Measurements from ENCODE around the gene CFAP126.
"Not testable (repeated sequence)": the region's sequence is repeated elsewhere in the genome, so short reads cannot be mapped to it uniquely, and the experiment has no call there.

The CFAP126 gene

DNA sequence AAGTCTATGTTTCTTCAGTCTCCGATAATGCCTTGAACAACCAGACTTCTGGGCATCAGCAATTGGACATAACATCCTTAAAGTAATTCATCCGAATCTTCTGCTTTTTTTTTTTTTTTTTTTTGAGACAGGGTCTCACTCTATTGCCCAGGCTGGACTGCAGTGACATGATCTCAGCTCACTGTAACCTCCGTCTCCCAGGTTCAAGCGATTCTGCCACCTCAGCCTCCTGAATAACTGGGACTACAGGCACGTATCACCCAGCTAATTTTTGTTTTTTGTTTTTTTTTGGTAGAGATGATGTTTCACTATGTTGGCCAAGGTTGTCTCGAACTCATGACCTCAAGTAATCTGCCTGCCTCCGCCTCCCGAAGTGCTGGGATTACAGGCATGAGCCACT is 23.9 kb upstream of the CFAP126 start:
- no peak overlapping the region for H3K4me3 ChIP-seq (ENCODE audit: low read depth, low read length)
- H3K27ac ChIP-seq = no peak overlapping the region
- no peaks in the 10 kb centered on the region for H3K27me3 ChIP-seq (ENCODE audit: insufficient read depth, low read depth, severe bottlenecking)
- DNase-seq = no peak
- H3K9me3 ChIP-seq (ENCODE audit: severe bottlenecking) = no peaks in the 10 kb centered on the region
- no peaks in the 10 kb centered on the region for H3K36me3 ChIP-seq
- TF ChIP-seq, protein P1, sequence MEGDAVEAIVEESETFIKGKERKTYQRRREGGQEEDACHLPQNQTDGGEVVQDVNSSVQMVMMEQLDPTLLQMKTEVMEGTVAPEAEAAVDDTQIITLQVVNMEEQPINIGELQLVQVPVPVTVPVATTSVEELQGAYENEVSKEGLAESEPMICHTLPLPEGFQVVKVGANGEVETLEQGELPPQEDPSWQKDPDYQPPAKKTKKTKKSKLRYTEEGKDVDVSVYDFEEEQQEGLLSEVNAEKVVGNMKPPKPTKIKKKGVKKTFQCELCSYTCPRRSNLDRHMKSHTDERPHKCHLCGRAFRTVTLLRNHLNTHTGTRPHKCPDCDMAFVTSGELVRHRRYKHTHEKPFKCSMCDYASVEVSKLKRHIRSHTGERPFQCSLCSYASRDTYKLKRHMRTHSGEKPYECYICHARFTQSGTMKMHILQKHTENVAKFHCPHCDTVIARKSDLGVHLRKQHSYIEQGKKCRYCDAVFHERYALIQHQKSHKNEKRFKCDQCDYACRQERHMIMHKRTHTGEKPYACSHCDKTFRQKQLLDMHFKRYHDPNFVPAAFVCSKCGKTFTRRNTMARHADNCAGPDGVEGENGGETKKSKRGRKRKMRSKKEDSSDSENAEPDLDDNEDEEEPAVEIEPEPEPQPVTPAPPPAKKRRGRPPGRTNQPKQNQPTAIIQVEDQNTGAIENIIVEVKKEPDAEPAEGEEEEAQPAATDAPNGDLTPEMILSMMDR (IDR thresholded peaks at IDR 0.05; ENCODE audit: low read depth, low read length) = no peak

DNA sequence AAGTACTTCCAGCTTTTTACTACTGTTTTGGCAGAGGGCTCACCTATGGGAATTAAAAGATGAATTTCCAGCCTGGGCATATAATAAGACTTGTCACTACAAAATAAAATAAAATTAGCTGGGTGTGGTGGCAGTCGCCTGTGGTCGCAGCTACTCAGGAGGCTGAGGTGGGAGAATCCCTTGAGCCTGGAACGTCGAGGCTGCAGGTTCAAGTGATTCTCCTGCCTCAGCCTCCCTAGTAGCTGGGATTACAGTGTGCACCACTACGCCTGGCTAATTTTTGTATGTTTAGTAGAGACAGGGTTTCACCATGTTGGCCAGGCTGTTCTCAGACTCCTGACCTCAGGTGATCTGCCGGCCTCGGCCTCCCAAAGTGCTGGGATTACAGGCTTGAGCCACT is 23.5 kb upstream of the CFAP126 start:
- H3K27me3 ChIP-seq (ENCODE audit: insufficient read depth, low read depth, severe bottlenecking); H3K9me3 ChIP-seq (ENCODE audit: severe bottlenecking); DNase-seq; H3K4me3 ChIP-seq (ENCODE audit: low read depth, low read length); H3K36me3 ChIP-seq; H3K27ac ChIP-seq: not testable (repeated sequence)

DNA sequence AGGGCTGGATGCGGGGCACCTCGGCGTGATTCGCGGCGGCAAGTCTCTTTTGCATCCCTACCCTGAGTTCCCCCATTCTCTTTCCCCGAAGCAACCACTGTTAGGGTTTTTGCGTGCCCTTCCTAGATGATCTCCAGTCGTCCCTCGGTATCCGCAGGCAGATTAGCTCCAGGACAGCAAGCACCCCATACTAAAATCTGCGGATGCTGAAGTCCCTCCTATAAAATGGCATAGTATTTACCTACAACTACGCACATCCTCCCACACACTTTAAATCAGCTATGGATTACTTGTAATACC is 22.8 kb upstream of the CFAP126 start:
- no peak for DNase-seq
- H3K4me3 ChIP-seq (ENCODE audit: low read depth, low read length) = peak overlapping the region; percentile 83
- no peaks in the 10 kb centered on the region for H3K9me3 ChIP-seq (ENCODE audit: severe bottlenecking)
- TF ChIP-seq, protein P1 (IDR thresholded peaks at IDR 0.05; ENCODE audit: low read depth, low read length) = no peak
- no peaks in the 10 kb centered on the region for H3K27me3 ChIP-seq (ENCODE audit: insufficient read depth, low read depth, severe bottlenecking)
- peak overlapping the region; percentile 16; the same call in 1 of the 2 replicates for H3K27ac ChIP-seq
- no peaks in the 10 kb centered on the region for H3K36me3 ChIP-seq

DNA sequence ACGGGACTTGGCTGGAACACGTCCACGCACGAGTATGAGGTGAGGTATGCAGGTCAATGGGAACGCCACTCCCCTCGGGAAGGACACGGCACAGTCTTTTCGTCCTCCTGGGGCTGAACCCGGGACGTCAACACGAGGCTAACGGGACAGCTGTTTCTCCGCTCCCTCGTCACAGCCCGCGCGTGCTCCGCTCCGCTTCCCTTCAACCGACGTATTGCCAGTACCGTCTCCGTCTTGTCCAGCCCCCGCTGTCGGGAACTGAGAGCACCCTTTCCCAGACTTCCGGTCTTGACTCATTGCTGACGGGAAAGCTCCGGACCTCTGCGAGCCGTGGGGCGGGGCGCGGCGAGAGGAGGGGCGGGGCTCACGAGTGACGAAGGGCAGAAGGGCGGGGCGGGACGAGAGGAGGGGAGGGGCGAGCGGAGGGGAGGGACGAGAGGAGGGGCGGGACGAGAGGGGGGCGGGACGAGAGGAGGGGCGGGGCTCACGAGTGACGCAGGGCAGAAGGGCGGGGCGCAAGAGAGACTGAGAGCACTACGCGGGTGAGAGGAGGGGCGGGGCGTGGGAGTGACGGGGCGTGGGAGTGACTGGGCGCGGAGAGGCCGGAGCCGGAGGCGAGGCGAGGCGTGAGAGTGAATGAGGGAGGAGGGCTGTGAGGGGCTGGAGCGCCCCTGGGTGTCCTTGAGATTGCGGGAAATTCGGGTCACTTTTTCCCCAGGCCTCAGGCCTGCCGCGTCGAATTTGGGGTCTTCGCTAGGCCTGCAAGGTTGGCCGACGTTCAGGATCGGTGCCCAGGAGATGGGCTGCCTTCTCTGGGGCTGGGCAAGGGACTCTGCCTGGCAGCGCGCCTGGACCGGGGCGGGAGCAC is 22.2 kb upstream of the CFAP126 start:
- H3K4me3 ChIP-seq (ENCODE audit: low read depth, low read length) = peak overlapping the region; percentile 83
- TF ChIP-seq, protein P1 (IDR thresholded peaks at IDR 0.05; ENCODE audit: low read depth, low read length) = no peak
- H3K9me3 ChIP-seq (ENCODE audit: severe bottlenecking) = no peaks in the 10 kb centered on the region
- no peaks in the 10 kb centered on the region for H3K36me3 ChIP-seq
- no peaks in the 10 kb centered on the region for H3K27me3 ChIP-seq (ENCODE audit: insufficient read depth, low read depth, severe bottlenecking)
- peak overlapping the region; percentile 67 for H3K27ac ChIP-seq
- peak; percentile 99 for DNase-seq

DNA sequence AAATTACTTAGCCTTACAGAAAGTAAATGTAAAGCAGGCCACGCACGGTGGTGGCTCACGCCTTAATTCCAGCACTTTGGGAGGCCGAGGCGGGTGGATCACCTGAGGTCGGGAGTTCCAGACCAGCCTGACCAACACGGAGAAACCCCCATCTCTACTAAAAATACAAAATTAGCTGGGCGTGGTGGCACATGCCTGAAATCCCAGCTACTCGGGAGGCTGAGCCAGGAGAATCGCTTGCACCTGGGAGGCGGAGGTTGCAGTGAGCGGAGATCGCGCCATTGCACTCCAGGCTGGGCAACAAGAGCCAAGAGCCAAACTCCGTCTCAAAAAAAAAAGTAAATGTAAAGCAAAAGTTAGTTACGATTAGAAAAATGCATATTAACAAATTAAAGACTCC is 21.5 kb upstream of the CFAP126 start:
- H3K9me3 ChIP-seq (ENCODE audit: severe bottlenecking); H3K27me3 ChIP-seq (ENCODE audit: insufficient read depth, low read depth, severe bottlenecking); H3K36me3 ChIP-seq: not testable (repeated sequence)
- H3K4me3 ChIP-seq (ENCODE audit: low read depth, low read length) = peak overlapping the region; percentile 68
- peak; percentile 7 for DNase-seq
- H3K27ac ChIP-seq = peak overlapping the region; percentile 67

DNA sequence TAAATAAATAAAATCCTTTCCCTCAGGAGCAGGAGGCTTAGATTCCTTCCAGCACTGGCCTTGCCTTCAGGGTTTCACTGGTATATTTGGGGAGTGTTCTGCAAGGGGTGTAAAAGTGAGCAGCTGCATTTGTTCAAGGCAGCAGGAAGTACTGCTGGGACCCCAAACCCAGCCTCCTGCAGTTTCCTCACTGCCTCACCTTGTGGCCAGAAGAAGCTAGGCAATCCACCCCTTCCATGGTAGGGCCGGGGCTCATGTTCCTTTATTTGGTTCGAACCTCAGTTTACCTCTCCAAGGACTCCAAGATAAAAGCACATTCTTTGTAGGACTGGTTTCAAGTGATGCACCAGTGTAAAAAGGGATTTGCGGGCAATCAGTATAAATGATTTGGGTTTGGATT is 21.0 kb upstream of the CFAP126 start:
- TF ChIP-seq, protein P1 (IDR thresholded peaks at IDR 0.05; ENCODE audit: low read depth, low read length) = peak; percentile 38; the same call in 1 of the 2 replicates
- H3K27me3 ChIP-seq (ENCODE audit: insufficient read depth, low read depth, severe bottlenecking) = no peaks in the 10 kb centered on the region
- no peak overlapping the region for H3K4me3 ChIP-seq (ENCODE audit: low read depth, low read length)
- no peak overlapping the region for H3K27ac ChIP-seq
- H3K9me3 ChIP-seq (ENCODE audit: severe bottlenecking) = no peaks in the 10 kb centered on the region
- no peak for DNase-seq
- H3K36me3 ChIP-seq = no peaks in the 10 kb centered on the region

All from WERI-Rb-1 (cell line).